ENCODE data around the gene LRRC45. TPM values are rescaled to one million over a fixed set of nuclear protein-coding genes. Genes with fewer than 3 reads are reported as not detected.

The LRRC45 gene
- total and polyA plus RNA-seq, 9 of the 15 experiments (the other 6 are each of a cell fraction or from before 2014, with no cell fraction given) = 3.5 to 21.5 (median 11.2) TPM; not detected in 2

- no peak for TF ChIP-seq MTA1 (IDR thresholded peaks at IDR 0.05; ENCODE audit: borderline replicate concordance)
- TF ChIP-seq CBX2 (IDR thresholded peaks at IDR 0.05; ENCODE audit: insufficient read depth, low read length, poor library complexity, severe bottlenecking) = no peak
- TF ChIP-seq GTF2A2 (tag; IDR thresholded peaks at IDR 0.05) = no peak
- no peak for TF ChIP-seq LEF1 (IDR thresholded peaks at IDR 0.05)
Measured at GRCh38 chr17:82042649-82043048, 19.5 kb downstream of the LRRC45 start (continued).

DNA sequence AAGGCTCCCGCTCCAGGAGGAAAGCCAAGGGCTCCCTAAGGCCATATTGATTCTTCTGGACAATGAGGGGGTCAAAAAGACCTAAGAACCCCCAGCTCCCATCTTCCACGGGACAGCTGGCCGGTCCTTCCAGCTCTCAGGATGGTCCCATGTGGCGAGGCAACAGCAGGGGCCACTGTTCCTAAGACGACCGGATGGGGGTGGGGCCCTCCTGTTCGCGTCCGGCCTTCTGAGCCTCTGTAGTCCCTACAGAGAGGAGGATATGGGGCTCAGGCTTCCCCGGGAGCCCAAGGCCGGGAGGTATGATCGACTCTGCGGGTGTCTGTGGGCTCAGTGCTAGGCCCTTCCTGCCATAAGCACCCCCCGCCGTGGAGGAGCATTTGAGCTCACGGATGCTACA lies 20.4 kb downstream of the LRRC45 start:
- Histone ChIP-seq H3K36me3 (ENCODE audit: control insufficient read depth, insufficient read depth, low read length) (peaks cover 15% of the 10 kb centered on the region; the same call in 2 of the 3 replicates), H3K9me3 (replicated peaks; ENCODE audit: control insufficient read depth, insufficient read depth, low read depth, low read length) (no peaks in the 10 kb centered on the region), H3K27me3 (ENCODE audit: control insufficient read depth in 2 of 2, insufficient read depth in 2 of 2, low read length in 2 of 2) (no peaks in the 10 kb centered on the region), H3K4me1 (replicated peaks in 1 of 2; ENCODE audit: control insufficient read depth in 2 of 2, insufficient read depth in 2 of 2, low read length in 2 of 2) (peaks cover 0 to 52% of the 10 kb centered on the region in 2 experiments; a peak in 3 of 5 replicates), H3K4me2 (ENCODE audit: insufficient read depth, low read length) (no peak overlapping the region), H3K4me3 (no peak overlapping the region), H3K79me2 (ENCODE audit: control insufficient read depth, insufficient read depth, low read length) (no peaks in the 10 kb centered on the region), H3K9ac (ENCODE audit: insufficient read depth in 1 of 2, low read depth in 2 of 2, low read length in 2 of 2) (peak overlapping the region in 1 of 2 experiments; percentile 74; a peak in 2 of 4 replicates), H3K9me1 (ENCODE audit: control insufficient read depth, insufficient read depth, low read length) (peaks cover 2% of the 10 kb centered on the region), H3K27ac (ENCODE audit: extremely low read depth, low read depth, low read length) (no peak overlapping the region), H2AFZ (ENCODE audit: low read depth, low read length) (peak overlapping the region; percentile 65), H4K20me1 (replicated peaks; ENCODE audit: control insufficient read depth, insufficient read depth, low read length) (no peaks in the 10 kb centered on the region)
- intact Hi-C loops (cut with micrococcal nuclease) = no loop called here
- WGBS (ENCODE audit: insufficient coverage, low coverage, missing lambda C conversion rate) = 52% methylated on average over 16 of the region's 16 CpGs
- no peak for DNase-seq (ENCODE audit: extremely low read depth in 1 of 4, low spot score in 3 of 4)
- CTCF ChIA-PET (ENCODE audit: low intra/inter-chr PET ratio) = no interaction called here
- no peak for FAIRE-seq
- POLR2A ChIA-PET = interaction anchor here (0.7 to 1.7 kb wide), 3 partner anchors 9 to 1127 kb away, joined by 3 to 6 read pairs (median 5); no protein-coding TSS in a partner anchor
- BruUV-seq (replicated peaks) = no TSS peak
- peak; percentile 75 for ATAC-seq
- in situ Hi-C loops (cut with MboI) = no loop called here
- no peak for TF ChIP-seq CREM (IDR thresholded peaks at IDR 0.05; ENCODE audit: low read depth)
- TF ChIP-seq SIX5 (IDR thresholded peaks at IDR 0.05; ENCODE audit: borderline replicate concordance in 1 of 2, insufficient read depth in 1 of 2, low read depth in 1 of 2, low read length in 2 of 2) = no peak
- TF ChIP-seq RBM22 (IDR thresholded peaks at IDR 0.05; ENCODE audit: low read depth, low read length, poor library complexity, severe bottlenecking) = no peak
- TF ChIP-seq IRF2 (CRISPR knock-in tag; IDR thresholded peaks at IDR 0.05) = no peak
- no peak for TF ChIP-seq ZNF277 (CRISPR knock-in tag; IDR thresholded peaks at IDR 0.05; ENCODE audit: borderline replicate concordance)
- TF ChIP-seq HDGF (IDR thresholded peaks at IDR 0.05) = no peak
- TF ChIP-seq ZZZ3 (IDR thresholded peaks at IDR 0.05) = no peak
- no peak for TF ChIP-seq ZNF436 (CRISPR knock-in tag; IDR thresholded peaks at IDR 0.05)
- 0 out of 6 replicates have a peak, but pooled peaks of 1 of the 3 experiments have one; percentile 4 for TF ChIP-seq CTCF (IDR thresholded peaks at IDR 0.05 in 2 of 3, conservative IDR thresholded peaks at IDR 0.05 in 1 of 3; ENCODE audit: insufficient read depth in 2 of 3, low read depth in 1 of 3, low read length in 3 of 3)
- no peak for TF ChIP-seq TEAD2 (tag; IDR thresholded peaks at IDR 0.05)
- no peak for TF ChIP-seq CHD4 (IDR thresholded peaks at IDR 0.05; ENCODE audit: insufficient read depth, insufficient replicate concordance, low read depth, low read length, poor library complexity, severe bottlenecking)
- TF ChIP-seq, protein P1, sequence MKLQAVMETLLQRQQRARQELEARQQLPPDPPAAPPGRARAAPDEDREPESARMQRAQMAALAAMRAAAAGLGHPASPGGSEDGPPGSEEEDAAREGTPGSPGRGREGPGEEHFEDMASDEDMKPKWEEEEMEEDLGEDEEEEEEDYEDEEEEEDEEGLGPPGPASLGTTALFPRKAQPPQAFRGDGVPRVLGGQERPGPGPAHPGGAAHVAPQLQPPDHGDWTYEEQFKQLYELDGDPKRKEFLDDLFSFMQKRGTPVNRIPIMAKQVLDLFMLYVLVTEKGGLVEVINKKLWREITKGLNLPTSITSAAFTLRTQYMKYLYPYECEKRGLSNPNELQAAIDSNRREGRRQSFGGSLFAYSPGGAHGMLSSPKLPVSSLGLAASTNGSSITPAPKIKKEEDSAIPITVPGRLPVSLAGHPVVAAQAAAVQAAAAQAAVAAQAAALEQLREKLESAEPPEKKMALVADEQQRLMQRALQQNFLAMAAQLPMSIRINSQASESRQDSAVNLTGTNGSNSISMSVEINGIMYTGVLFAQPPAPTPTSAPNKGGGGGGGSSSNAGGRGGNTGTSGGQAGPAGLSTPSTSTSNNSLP (IDR thresholded peaks at IDR 0.05; ENCODE audit: borderline replicate concordance, low read depth, low read length) = no peak
